Measurements from ENCODE around the gene NPHP3.
"Not testable (repeated sequence)": the region's sequence is repeated elsewhere in the genome, so short reads cannot be mapped to it uniquely, and the experiment has no call there.

Gene NPHP3, protein sequence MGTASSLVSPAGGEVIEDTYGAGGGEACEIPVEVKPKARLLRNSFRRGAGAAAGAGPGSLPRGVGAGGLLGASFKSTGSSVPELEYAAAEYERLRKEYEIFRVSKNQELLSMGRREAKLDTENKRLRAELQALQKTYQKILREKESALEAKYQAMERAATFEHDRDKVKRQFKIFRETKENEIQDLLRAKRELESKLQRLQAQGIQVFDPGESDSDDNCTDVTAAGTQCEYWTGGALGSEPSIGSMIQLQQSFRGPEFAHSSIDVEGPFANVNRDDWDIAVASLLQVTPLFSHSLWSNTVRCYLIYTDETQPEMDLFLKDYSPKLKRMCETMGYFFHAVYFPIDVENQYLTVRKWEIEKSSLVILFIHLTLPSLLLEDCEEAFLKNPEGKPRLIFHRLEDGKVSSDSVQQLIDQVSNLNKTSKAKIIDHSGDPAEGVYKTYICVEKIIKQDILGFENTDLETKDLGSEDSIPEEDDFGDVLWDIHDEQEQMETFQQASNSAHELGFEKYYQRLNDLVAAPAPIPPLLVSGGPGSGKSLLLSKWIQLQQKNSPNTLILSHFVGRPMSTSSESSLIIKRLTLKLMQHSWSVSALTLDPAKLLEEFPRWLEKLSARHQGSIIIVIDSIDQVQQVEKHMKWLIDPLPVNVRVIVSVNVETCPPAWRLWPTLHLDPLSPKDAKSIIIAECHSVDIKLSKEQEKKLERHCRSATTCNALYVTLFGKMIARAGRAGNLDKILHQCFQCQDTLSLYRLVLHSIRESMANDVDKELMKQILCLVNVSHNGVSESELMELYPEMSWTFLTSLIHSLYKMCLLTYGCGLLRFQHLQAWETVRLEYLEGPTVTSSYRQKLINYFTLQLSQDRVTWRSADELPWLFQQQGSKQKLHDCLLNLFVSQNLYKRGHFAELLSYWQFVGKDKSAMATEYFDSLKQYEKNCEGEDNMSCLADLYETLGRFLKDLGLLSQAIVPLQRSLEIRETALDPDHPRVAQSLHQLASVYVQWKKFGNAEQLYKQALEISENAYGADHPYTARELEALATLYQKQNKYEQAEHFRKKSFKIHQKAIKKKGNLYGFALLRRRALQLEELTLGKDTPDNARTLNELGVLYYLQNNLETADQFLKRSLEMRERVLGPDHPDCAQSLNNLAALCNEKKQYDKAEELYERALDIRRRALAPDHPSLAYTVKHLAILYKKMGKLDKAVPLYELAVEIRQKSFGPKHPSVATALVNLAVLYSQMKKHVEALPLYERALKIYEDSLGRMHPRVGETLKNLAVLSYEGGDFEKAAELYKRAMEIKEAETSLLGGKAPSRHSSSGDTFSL (N-terminal part only)

DNA sequence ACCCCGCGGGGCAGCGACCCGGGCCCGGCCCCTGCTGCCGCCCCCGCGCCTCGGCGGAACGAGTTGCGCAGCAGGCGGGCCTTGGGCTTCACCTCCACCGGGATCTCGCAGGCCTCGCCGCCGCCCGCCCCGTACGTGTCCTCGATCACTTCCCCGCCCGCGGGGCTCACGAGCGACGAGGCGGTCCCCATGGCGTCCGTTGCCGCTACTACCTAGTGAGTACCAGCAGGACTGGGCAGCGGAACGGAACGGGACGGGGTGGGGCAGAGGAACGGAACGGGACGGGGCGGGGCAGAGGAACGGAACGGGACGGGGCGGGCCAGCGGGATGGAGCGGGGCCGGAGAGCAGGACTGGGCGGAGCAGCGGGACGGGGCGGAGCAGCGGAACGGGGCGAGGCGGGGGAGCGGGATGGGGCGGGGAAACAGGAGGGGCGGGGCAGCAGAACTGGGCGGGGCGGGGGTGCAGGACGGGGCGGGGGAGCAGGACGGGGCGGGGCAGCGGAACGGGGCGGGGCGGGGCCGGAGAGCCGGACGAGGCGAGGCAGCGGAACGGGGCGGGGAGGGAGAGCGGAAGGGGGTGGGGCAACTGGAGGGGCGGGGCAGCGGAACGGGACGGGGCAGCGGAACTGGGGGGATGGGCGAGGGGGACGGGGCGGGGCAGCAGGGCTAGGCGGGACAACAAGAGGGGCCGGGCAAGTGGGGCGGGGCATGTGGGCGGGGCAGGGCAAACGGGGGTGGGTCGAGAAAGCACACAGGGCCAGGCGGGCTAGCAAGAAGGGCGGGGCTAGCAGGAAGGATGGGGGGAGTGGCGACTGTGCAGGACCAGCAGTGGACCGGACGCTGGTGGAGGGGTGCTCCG, at the start of gene NPHP3:
NPHP3 (minus strand) TSS at position 245 of the 859 bp plus-strand sequence; CDS start at position 191, 54 bp downstream.
- no peak for TF ChIP-seq ZFX (IDR thresholded peaks at IDR 0.05; ENCODE audit: borderline replicate concordance)
- TF ChIP-seq, protein P1, sequence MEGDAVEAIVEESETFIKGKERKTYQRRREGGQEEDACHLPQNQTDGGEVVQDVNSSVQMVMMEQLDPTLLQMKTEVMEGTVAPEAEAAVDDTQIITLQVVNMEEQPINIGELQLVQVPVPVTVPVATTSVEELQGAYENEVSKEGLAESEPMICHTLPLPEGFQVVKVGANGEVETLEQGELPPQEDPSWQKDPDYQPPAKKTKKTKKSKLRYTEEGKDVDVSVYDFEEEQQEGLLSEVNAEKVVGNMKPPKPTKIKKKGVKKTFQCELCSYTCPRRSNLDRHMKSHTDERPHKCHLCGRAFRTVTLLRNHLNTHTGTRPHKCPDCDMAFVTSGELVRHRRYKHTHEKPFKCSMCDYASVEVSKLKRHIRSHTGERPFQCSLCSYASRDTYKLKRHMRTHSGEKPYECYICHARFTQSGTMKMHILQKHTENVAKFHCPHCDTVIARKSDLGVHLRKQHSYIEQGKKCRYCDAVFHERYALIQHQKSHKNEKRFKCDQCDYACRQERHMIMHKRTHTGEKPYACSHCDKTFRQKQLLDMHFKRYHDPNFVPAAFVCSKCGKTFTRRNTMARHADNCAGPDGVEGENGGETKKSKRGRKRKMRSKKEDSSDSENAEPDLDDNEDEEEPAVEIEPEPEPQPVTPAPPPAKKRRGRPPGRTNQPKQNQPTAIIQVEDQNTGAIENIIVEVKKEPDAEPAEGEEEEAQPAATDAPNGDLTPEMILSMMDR (IDR thresholded peaks at IDR 0.05): peak; percentile 25
- H3K27ac ChIP-seq: peak within 1 kb of the TSS; percentile 80

DNA sequence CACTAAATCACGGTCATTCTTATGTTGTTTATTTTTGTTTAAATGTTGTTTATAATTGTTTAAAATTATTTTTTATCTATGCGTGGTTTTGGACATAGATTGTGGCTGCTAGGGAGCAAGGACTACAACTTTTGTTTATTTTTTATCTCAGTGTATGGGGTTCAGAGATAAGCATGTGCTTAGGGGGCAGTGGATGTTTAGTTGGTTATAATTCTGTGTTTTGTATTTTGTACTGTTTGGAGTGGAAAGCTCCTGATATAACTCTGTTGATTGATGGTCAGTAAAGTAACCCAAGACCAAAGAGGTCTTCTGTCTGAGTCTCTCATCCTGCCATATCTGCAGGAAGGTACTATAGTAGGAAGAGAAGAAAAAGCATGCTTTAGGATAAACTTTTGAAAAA, 36.5 kb upstream of the NPHP3 start:
- TF ChIP-seq, protein P1 (IDR thresholded peaks at IDR 0.05): no peak
- TF ChIP-seq ZFX (IDR thresholded peaks at IDR 0.05; ENCODE audit: borderline replicate concordance): no peak

DNA sequence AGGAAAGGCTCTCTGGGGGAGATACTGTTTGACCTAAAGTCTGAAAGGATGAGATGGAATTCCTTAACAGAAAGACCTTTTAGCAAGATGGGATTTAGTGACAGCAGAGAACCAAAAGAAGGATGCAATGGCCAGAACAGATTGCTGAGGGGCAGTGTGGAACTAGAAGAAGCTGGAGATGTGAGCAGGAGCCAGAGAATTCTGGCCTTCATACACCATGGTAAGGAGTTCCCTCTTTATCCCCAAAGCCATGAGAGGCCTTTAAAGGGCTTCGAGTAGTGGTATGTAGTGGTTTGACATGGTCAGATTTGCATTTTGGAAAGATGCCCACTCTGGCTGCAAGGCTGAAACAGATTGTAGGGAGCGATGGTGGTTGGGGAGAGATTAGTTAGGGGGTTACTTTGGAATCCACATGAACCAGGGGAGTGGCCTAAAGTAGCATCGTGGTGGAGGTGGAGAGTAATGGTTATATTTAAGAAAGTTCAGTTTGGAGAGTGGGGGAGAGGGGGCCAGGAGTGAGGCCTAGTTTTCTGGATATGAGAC, 34.0 kb upstream of the NPHP3 start:
- H3K27ac ChIP-seq: no peak overlapping the region
- no peak for TF ChIP-seq ZFX (IDR thresholded peaks at IDR 0.05; ENCODE audit: borderline replicate concordance)
- TF ChIP-seq, protein P1 (IDR thresholded peaks at IDR 0.05): no peak

More for the DNA sequence above, 36.5 kb upstream of the NPHP3 start:
- no peak overlapping the region for H3K27ac ChIP-seq

DNA sequence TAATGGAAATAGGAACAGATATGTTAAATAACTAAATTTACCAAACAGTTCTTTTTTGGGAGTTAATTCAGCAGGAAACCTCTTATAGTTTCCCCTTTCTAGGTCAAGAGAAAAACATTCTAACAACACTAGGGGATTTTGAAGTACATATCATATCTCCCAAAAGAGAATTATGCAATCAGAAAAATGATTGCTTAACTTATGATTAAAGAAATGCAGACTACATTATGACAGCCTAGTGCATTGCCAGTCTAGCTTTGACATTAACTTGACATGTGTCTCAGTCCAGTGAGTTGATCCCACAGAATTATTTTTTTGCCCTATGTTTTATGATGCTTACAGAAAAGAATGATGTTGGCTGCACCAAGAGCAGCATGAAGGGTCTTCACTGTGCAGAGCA, 31.7 kb upstream of the NPHP3 start:
- H3K27ac ChIP-seq: no peak overlapping the region
- no peak for TF ChIP-seq ZFX (IDR thresholded peaks at IDR 0.05; ENCODE audit: borderline replicate concordance)
- TF ChIP-seq, protein P1 (IDR thresholded peaks at IDR 0.05): no peak

DNA sequence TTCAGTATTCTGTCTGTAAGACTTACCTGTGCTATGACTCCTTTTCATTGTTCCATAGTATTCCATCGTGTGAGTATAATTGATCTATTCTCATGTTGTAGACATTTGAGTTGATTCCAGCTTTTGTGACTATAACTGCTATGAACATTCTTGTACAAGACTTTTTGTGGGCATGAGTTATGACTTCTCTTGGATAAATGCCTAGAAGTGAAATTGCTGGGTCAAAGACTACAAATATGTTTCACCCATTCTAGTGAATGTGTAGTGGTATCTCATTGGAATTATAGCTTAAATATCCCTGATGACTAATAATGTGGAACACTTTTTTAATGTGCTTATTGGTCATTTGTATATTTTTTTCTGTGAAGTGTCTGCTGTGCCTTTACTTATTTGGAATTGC, 27.6 kb upstream of the NPHP3 start:
- no peak for TF ChIP-seq ZFX (IDR thresholded peaks at IDR 0.05; ENCODE audit: borderline replicate concordance)
- TF ChIP-seq, protein P1 (IDR thresholded peaks at IDR 0.05): no peak
- no peak overlapping the region for H3K27ac ChIP-seq

DNA sequence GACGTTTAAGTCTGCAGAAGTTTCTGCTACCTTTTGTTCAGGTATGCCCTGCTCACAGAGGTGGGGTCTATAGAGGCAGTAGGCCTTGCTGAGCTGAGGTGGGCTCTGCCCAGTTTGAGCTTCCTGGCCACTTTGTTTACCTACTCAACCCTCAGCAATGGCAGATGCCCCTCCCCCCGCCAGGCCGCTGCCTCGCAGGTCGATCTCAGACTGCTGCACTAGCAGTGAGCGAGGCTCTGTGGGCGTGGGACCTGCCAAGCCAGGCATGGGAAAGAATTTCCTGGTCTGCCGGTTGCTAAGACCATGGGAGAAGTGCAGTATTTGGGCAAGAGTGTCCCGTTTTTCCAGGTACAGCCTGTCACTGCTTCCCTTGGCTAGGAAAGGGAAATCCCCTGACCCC, 24.5 kb upstream of the NPHP3 start:
- H3K27ac ChIP-seq: not testable (repeated sequence)
